RWPE2 (cell line): Measurements from ENCODE around the gene HUS1.

Experiments
- ATAC-seq: fragments of 200-7000 bp; cut with Tn5 transposase; 3 replicates; pipeline ENCODE4 v1.9.1; 2021; ENCODE audit warnings: low read depth
- DNase-seq: peaks from one replicate; pipeline ENCODE4 v3.0.0-alpha.2; 2020; ENCODE audit warnings: low spot score
- H3K27ac ChIP-seq: fragments of 450-650 bp; 2 replicates; pipeline ENCODE4 v1.5.1; 2017; ENCODE audit warnings: mild to moderate bottlenecking; ENCODE audit not compliant: poor library complexity, severe bottlenecking
- H3K27me3 ChIP-seq: fragments of 250-450 bp; sonication (Bioruptor Pico); 2 replicates; pipeline ENCODE4 v1.5.1; 2021; ENCODE audit warnings: mild to moderate bottlenecking, moderate library complexity; ENCODE audit not compliant: insufficient read depth, poor library complexity, severe bottlenecking
- H3K36me3 ChIP-seq: fragments of 250-450 bp; sonication (Bioruptor Pico); 2 replicates; pipeline ENCODE4 v1.5.1; 2020; ENCODE audit warnings: low read depth, mild to moderate bottlenecking, moderate library complexity
- H3K4me1 ChIP-seq: fragments of 250-450 bp; sonication (Bioruptor Pico); 2 replicates; pipeline ENCODE4 v1.5.1; 2021; ENCODE audit warnings: mild to moderate bottlenecking, moderate library complexity; ENCODE audit not compliant: insufficient read depth, poor library complexity, severe bottlenecking
- H3K4me3 ChIP-seq: fragments of 250-450 bp; sonication (Bioruptor Pico); 2 replicates; pipeline ENCODE4 v1.5.1; 2021; ENCODE audit warnings: mild to moderate bottlenecking, moderate library complexity; ENCODE audit not compliant: severe bottlenecking
- H3K9me3 ChIP-seq: fragments of 250-450 bp; sonication (Bioruptor Pico); 2 replicates; pipeline ENCODE4 v1.5.1; 2021; ENCODE audit warnings: mild to moderate bottlenecking, moderate library complexity; ENCODE audit not compliant: severe bottlenecking
- CTCF ChIP-seq: fragments of 450-650 bp; IDR thresholded peaks from one replicate; pipeline ENCODE4 v1.5.1; 2017; ENCODE audit warnings: mild to moderate bottlenecking, moderate library complexity; ENCODE audit not compliant: poor library complexity, severe bottlenecking

HUS1 gene

GRCh38 chr7:47939425-47940036, 39.9 kb downstream of the HUS1 start:
- Histone ChIP-seq H3K36me3 (no peaks in the 10 kb centered on the region), H3K27me3 (no peaks in the 10 kb centered on the region), H3K9me3 (no peaks in the 10 kb centered on the region), H3K4me3 (no peak overlapping the region), H3K27ac (no peak overlapping the region), H3K4me1 (peaks cover 13% of the 10 kb centered on the region)
- ATAC-seq (no peak), DNase-seq (no peak)
- no peak for TF ChIP-seq CTCF

GRCh38 chr7:47938574-47939165, 40.7 kb downstream of the HUS1 start:
- peak; percentile 38 for TF ChIP-seq CTCF
- DNase-seq, result no peak
- no peak for ATAC-seq

DNA sequence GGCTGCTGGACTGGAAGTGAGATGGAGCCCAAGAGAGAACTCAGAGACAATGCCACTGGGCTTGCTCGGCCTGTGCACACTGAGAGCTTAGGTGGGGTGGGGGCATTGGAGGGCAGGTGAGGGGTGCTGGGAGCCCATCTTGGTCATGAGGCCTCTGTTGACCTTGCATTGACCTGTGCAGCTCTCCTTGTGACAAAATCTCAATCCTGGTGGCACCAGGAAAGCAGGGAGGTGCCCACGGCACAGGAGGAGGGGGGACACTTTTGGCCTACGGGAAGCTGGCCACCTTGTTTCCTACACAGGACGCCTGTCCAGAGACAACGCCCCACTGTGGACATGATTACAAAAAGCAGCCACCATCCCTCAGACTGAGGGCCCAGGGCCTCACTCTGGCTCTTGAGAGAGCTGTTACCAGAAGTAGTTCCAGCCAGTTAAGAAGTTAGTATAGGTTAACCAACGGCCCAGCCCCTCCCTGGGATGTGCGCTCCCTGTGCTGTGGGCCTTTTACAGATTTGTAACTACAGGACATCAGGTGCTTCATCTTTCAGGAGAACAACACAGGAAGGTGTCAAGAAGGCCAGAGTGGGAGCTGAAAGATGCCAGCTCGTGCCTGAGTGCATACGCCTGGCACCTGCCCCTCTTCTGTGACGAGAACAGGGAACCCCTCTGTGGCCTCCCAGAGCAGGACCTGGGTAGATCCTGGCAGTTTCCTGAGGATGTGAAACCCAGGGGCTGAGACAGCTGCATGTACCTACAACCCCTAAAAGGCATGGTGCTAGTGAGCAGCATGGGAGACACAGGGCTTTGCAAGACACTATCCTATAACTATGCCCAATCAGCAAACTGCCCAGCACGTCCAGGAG, 41.5 kb downstream of the HUS1 start:
- no peak for DNase-seq
- Histone ChIP-seq H3K36me3 (no peaks in the 10 kb centered on the region), H3K4me1 (peaks cover 13% of the 10 kb centered on the region), H3K4me3 (no peak overlapping the region), H3K9me3 (no peaks in the 10 kb centered on the region), H3K27ac (no peak overlapping the region), H3K27me3 (no peaks in the 10 kb centered on the region)
- no peak for TF ChIP-seq CTCF
- ATAC-seq, result no peak

More at GRCh38 chr7:47938574-47939165, 40.7 kb downstream of the HUS1 start:
- Histone ChIP-seq H3K27ac (no peak overlapping the region), H3K9me3 (no peaks in the 10 kb centered on the region), H3K4me1 (peaks cover 13% of the 10 kb centered on the region), H3K36me3 (no peaks in the 10 kb centered on the region), H3K4me3 (no peak overlapping the region), H3K27me3 (no peaks in the 10 kb centered on the region)

- DNase-seq, result no peak
- Histone ChIP-seq H3K9me3 (no peaks in the 10 kb centered on the region), H3K27me3 (no peaks in the 10 kb centered on the region), H3K36me3 (no peaks in the 10 kb centered on the region), H3K4me1 (peaks cover 13% of the 10 kb centered on the region), H3K4me3 (no peak overlapping the region), H3K27ac (no peak overlapping the region)
- ATAC-seq, result no peak
- no peak for TF ChIP-seq CTCF
Observed at GRCh38 chr7:47937065-47937687, 42.2 kb downstream of the HUS1 start.
